ENCODE data around the gene RASSF10.

DNA sequence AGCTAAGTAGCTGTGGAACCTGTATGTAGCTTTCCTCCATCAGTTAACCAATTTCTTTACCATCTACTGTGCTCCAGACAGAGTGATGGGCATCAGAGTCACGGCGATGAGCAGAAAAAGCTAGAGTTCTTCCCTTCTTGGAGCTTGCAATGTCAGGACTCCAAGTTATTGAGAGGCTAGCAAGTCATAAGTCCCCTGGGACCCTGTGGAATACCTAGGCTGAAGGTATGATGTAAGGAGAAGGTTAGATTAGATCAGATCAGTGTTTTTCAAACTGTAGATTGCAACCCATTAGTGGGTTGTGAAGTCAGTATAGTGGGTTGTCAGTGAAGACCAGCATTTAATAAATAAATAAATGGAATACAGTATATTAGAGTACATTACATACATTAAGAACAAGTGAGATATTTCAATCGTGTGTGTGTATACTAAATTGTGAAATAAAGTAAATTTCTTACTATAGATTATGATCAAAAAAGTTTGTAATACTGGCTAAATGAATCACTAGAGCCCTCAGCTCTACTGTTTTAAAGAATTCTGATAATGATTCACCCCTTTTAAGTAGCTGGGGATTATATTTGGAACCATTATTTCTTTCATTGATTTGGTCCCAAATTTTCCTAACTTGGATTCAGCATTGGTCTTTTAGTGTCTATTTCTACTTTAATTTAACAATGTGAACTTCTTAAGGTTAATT is 52.3 kb downstream of the RASSF10 start:
- TF ChIP-seq, protein P1, sequence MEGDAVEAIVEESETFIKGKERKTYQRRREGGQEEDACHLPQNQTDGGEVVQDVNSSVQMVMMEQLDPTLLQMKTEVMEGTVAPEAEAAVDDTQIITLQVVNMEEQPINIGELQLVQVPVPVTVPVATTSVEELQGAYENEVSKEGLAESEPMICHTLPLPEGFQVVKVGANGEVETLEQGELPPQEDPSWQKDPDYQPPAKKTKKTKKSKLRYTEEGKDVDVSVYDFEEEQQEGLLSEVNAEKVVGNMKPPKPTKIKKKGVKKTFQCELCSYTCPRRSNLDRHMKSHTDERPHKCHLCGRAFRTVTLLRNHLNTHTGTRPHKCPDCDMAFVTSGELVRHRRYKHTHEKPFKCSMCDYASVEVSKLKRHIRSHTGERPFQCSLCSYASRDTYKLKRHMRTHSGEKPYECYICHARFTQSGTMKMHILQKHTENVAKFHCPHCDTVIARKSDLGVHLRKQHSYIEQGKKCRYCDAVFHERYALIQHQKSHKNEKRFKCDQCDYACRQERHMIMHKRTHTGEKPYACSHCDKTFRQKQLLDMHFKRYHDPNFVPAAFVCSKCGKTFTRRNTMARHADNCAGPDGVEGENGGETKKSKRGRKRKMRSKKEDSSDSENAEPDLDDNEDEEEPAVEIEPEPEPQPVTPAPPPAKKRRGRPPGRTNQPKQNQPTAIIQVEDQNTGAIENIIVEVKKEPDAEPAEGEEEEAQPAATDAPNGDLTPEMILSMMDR (IDR thresholded peaks at IDR 0.05; ENCODE audit: insufficient read depth, low read length), result no peak
- no peak for TF ChIP-seq POLR2AphosphoS5 (IDR thresholded peaks at IDR 0.05; ENCODE audit: low read depth)
